SK-N-DZ (cell line): ENCODE data around the gene MKX.

ENCODE experiments used
- DNase-seq: peaks from one replicate; pipeline ENCODE4 v3.0.0-alpha.2; 2015; ENCODE audit warnings: low spot score

Gene MKX

DNA sequence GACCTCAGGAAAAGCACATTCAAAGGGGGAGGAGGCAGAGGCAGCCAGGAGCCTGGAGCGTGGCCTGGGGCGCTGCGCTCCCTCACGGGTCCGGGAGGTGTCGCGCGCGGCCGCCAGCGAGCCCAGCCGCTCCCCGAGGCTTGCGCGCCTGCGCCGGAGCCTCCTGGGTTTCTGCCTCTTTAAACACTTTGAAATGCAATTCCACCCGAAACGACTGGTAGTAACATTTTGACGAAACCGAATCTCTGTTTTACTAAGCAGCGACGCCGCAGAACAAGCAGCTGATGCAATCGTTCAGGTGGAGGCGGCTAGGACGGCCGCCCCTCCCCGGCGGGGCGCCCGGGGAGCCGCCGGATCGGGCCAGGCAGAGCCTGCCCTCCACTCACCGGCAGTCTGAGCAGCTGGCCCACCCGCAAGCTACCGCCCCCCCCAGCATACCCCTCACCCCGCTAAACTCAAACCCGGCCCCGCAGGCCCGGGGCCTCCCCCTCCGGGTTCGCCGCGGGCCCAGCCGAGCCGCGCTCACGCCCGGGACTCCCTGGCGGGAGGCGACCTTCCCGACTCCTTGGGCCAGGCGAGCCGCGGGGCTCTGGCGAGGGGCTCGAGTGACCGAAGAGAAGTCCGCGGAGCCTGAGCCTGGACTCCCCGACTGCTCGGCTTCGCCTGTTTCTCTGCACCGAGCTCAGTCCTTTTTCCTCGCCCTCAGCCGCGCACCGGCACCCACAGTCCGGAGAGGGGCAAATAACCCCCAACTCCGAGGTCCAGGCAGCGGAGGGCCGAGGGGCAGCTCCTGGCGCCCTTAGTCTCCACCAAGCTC is 3.2 kb downstream of the MKX start:
- DNase-seq: peak; percentile 34

DNA sequence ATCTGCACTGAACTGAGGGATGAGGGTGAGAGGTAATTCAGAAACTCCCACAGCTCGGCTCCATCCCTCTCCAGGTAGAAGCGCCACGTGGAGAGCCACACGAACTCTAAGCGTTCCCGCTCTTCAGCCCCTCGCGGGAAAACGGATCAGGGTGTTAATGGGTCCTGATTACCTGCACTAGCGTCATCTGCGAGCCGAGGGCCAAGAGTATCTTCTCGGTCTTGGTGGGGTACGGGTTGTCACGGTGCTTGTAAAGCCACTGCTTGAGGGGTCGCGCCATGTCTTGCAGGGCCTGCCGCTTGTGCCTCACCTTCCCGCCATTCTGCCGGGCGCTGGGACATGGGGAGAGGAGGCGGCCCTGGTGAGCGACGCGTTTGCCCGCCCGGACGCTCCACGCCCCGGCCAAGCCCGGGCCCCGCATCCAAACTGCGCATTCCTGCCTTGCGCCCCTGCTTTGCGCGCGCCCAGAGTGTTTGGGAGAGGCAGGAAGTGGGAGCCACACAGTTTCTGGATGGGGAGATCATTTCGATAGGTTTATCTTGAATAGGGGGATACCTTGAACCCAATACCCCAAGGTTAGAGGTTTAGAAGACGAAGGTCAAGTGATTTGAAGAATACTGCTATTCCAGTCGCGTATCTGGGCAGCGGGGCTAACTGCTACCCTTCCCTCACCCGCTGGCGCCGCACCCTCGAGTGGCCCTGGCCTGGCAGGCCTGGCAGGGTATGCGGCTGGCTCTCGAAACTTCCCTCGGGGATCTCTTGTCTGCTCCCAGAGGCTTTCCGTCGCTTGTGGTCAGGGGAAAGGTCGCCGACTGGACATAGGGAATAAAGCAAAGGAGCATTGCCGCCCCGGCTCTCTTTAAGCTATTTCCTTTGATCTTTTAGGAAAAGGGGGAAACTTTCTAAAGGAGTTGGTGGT is 4.2 kb downstream of the MKX start:
- DNase-seq: no peak

DNA sequence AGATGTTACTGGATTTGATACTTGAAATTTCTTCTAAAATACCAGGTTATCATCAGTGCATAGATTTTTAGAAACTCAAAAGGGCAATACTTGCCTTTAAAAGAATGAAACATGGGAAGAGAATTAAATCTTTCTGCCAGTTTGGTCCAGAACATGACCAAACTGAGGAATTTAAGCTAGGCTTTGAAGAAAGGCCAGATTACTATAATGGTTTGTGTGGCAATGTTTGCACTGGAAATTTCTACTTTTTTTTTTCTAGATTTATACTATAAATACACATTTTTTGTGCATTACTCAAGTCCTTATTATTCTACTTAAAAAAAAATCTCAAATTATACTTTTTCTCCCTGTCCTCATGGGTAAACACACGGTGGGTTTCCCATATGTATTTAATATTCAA is 9.2 kb downstream of the MKX start:
- DNase-seq: no peak

DNA sequence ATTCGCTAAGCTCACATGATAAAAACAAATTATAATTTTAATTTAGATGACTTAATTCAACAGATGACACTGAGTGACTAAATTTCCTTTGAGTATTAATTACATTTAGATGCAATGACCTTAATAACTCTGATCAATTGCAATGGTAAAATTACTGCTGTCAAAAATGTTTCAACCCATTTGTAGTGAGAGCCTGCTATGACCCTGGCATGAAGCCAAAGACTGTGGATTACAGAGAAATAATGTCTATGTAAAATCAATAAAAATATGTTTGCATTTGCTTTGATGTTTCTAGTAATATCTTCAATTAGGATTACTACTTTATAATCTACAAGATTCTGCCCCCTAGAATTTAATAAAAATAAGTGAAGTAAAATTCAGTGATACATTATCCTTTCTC is 15.6 kb downstream of the MKX start:
- no peak for DNase-seq

DNA sequence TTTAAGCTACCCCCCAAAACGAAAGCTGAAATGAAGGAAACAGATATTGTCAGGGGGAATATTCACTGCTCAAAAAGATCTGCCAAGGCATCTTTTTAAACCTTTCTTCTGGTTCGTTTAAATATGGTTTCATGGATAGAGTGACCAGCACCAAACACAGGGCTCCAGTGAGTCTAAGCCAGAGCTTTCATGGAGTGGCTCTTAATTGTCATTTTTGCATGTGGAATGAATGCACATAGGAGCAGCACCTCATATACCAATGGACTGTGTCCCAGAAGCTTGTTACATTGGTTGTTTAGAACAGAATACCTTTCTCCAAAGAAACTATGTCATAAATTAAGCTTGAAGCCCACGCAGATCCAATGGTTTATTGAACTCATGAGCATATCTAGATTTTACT is 17.3 kb downstream of the MKX start:
- DNase-seq: no peak

DNA sequence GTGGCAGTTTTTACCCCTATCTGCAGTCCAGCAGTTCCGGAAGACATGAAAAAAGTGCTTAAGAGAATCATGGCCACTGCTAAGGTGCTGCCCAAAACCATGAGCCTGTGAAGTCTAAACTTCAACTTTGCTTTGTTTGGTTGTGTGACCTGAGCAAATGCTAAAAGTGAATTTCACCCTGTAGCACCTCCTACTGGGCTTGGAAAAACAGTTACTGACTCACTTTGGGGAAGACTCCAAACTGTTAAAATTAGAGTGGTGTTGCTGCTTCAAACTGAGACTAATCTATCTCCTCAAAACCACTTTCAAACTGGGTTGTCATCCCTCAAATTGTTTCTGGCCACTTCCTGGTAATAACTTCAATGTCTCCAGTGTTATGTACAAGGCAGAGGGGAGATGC is 21.3 kb downstream of the MKX start:
- DNase-seq: no peak

DNA sequence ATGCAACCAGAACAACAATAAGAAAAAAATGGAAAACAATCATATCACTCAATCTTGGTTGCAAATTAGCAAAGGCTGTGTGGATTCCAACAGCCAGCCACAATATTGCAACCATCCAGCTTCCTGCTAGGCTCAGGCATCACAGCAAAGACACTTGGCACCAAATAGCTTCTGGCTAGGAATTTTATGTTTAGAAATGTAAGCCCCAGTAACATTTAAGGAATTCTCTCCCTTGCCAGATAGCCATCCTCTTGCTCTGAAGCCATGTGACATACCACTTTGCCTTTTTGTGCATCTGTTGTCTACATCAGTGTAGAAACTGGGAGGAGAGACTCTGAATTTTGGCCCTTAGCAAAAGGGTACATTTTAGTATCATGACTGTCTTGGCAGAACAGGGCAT is 22.2 kb downstream of the MKX start:
- DNase-seq: no peak

DNA sequence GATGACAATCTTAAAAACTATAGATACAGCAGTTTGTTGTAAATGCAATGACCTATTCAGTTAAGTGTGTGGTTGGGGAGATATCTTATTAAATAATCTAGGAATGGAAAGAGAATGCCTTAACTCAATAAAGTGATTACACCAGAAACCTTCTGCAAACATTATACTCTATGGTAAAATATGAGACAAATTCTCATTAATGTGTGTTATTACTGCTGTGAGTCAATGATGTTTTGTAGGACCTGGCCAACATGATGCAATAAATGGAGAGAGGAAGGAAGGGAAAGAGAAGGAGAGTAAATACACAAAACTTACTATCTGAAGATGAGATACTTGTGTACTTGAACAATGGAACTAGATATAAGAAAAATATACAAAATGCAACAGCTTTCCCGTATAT is 25.1 kb downstream of the MKX start:
- DNase-seq: no peak

DNA sequence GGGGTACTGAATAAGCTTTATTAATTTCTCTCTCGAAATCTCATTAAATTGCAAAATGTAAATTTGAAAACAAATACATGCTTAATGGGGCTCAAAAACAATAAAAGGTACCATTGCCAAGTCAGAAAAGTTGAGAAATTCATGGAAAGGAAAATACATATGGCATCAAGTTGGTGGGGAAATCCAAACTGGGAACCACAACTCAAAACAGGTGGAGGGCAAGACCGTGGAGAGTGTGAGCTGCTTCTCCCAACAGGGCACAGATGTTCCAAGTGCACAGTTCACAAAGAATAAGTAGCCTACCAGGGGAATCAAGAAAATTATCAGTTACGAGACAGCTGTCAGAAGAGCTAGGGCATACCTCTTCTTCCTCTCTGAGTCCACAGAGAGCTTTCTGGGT is 26.6 kb downstream of the MKX start:
- DNase-seq: no peak

DNA sequence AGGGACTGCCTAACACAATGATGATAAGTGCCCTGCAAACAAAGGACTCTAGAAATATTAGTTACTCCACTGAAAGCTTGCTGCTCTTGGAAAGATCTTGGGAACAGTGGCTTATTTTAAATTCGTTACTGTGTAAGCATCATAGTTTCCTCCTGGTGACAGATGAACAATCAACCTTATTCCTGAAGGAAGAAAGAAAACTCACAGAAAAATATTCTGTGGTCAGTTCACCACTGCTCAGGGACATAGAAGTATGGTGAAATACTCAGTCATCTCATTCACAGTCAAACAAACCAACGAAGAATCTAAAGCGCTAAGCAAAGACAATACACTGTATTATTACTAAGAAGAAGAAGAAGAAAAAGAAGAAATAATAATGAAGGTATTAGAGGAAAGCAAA is 27.8 kb downstream of the MKX start:
- no peak for DNase-seq

DNA sequence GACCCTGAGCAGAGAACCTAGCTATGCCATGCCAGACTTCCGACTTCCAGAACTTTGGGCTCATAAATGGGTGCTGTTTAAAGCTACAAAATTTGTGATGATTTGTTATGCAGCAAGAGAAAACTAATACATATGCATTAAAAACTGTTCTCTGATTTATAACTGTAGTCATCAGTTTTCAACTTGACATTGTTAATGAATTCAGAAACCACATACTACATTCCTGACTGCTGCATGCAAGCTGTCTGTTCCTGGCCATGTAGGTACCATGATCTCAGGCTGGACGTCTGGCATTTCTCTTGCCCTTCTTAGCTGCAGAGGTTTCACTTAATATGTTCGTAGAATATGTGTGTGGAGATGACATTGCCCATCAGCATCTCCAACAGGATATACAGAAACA is 28.4 kb downstream of the MKX start:
- no peak for DNase-seq

DNA sequence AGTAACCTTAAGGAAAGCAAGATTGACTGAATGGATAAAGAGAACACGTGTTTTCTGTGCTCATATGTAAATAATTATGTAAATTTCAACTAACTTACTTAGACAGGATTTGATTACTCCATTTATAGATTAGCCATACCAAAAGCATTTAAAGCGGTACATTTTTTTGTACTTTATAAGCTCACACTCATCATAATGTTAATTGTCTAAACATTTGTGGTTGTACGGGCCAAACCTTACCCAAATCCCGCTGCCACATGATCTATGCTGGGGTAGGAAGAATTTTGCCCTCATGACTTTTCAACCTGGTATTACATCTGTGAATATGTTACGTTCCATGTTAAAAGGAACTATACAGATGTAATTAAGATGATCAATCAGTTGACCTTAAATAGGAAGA is 29.1 kb downstream of the MKX start:
- DNase-seq: no peak

DNA sequence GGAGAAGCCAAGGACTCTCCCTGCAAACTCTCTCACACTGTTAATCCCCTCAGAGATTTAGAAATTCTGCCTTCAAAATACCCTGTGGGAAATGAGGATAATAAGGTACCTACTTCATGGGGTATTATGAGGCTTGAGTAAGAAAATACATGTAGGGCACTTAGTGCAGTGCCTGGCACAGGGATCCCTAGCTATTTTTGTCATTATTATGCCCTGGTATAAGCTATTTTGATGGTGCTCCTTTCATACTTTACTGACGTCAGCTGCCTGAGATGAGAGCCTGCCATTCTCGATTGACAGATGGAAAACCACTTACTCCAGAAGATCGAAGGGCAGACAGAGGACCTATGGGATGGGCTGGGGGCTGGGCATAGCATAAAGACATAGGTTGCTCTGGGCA is 30.1 kb downstream of the MKX start:
- DNase-seq: no peak

DNA sequence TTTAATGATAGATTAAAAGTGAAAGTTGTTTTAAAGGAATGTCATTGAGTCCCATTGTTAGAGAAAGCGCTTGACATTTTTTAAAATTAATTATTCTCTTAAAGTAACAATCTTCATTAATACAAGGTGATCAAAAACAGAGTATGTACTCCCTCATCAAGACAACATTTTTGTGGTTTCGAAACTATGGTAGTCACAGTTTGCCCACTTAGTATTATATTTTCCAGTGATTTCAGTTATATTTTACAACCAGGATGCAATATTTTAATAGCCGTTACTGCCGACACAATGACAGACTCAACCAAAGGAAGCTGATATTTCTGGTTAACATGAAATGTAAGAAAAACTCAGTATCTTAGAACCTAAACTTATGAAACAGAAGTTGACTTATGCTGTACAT is 31.3 kb downstream of the MKX start:
- DNase-seq: no peak

DNA sequence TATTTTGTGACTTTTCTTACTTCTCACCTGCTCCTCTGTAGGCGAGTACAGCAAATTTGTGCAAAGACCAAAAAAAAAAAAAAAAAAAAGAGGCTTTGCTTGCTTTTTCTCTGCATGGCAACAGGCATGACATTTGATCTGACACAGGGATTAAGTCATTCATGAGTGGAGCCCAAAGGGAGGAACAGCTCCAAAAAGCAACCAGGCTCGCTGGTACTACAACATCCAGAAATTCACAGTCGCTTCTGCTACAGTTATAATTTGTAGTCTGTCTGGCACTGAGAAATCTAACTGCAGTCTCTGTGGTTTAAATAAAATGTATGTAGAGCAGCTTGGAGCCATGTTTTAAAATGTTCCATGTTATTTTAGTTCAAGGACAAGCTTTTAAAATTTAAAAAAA is 31.7 kb downstream of the MKX start:
- DNase-seq: no peak

DNA sequence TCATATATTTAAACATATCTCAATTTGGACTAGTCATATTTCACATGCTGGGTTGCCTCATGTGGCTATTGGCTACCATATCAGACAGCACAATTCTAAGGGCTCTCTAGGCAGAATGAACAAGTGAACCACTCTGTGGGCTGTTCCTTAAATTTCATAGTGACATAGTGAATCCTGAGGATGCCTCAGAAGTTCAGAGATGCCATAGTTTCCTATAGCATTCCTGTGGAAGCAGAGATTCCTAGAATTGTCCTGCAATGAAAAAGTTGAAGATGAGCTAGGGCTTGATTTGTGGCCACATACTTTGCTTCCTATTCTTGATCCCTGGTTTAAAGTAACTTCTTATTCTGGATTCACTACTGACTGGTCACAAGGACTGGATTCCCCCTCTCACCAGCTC is 35.6 kb downstream of the MKX start:
- DNase-seq: no peak

DNA sequence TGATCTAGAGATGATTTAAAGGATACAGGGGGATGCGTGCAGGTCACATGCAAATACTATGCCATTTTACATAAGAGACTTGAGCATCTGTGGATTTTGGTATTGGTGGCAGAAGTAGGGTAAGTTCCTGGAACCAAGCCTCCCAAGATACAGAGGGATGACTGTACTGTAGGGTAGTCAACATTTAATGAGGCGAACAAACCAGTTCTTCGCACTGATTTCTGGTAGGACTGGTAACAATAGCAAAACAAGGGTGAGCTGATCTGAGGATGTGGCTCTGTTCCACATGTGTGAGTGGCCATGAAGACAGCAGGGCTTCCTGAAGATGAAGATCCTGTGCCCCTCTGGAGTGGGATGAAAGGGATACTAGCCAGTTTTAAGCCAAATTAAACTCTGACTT is 36.3 kb downstream of the MKX start:
- no peak for DNase-seq

DNA sequence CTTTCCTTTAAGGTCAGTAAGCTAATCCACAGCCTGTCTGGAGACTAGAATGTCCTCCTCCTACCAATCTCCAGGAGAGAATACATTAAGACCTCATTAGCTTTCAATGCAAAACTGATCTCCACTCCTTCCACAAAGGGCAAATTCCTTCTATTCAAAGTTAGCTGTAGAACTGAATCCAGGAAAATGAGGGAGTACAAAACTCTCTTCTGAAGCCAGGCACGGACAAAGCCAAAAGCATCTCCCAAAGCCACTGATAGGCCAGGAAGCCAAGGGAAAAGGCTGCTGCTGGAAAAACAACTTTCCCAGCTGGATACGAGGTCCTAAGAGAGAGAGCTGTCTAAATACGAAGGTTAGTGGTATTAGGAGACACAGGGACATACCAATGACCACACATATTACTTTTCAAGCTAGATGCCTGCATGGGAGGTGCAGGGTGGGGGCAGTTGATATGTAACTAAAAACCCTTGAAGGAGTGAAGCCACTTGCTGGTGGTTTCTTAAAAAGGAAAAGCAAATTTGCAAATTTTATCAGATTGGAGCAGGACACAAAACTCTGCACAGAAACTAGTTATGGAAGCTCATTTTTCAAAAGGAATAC is 43.6 kb downstream of the MKX start:
- no peak for DNase-seq

DNA sequence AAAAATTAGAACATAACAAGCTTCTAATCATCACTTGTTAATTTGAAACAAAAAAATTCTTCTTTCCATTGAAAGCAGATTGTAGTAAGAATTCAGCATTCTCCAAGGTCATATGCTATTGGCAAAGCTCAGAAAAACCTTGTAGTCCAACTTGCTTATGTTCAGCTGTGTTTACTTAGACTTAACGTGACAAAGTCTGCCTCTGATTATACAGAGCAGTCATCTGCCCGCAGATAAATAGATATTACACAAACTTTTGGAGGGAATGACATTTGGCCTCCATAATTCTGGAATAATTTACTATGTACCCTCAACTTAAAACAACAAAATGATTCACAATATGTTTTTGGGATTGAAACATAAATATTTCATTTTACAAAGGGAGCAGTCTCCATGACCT is 45.8 kb downstream of the MKX start:
- DNase-seq: no peak

DNA sequence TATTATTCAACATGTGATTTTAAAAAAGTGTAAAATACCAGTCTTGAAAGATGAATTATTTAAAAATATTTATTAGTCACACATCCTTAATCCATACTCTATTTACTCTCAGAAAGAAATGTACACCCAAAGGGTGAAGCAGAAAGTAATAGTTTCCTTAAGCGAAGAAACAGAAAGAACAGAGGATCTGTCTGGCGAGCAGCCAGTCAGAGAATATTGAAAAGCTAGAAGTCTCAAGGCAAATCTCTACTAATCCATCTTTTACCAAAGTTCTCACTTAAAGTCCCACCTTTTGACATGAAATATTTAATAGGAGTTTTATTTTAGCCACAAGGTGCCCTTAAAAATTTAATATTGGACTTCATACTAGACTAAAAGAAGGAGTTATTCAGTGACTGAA is 46.7 kb downstream of the MKX start:
- no peak for DNase-seq

DNA sequence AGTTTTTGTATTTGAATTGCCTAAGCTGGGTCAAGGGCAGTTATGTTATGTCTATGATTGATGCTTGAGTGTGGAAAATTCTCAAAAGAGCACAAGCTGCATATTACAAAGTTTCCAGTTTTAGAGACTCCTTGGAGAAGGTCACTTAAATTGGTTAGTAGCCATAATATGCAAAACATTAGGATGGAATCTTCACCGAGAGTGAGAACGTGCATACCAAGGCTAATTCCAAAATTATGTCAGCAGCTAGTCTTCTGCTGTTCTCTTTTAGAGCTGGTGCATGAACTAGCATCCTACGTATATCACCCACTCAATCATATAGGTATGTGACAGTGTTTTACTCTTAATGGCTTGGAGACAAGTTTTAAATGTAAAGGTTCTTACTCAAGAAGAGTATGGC is 49.2 kb downstream of the MKX start:
- no peak for DNase-seq

DNA sequence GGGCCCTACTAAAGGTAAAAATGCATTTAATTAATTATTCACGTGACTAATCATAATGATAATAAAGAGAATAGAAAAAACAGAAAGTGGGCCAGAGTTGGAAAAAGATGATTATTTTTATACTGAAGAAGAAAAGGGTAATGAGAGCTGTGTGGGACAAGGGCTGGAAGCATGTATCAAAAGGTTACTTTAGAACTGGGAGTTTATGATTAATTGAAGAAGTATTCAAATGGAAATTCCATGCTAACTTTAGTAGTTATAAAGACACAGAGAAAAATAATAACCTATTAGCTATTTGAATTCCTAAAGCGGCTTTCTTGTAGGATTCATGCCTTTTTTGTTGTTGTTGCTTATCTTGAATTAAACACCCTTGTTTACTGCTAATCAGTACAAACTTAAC is 49.9 kb downstream of the MKX start:
- no peak for DNase-seq

DNA sequence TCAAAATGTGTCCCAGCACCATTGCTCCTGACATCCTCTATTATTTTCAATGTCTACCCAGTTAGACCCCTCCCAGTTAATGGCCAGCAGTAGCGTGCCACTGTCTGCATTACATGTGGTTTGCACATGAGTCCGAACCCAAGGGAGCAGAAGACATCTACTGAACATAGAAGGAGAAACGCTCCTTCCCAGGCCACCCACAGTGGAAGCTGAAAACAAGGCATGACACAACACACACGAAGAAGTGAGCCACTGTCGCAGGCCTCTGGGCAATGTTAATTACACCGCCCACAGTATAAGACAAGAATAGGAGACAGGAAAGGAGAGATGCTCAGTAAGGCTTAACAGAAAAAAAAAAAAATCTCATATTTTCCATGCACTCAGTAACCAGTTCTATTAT is 50.5 kb downstream of the MKX start:
- no peak for DNase-seq
